Measurements from ENCODE around the gene UCK1. TPM values are rescaled to one million over a fixed set of nuclear protein-coding genes. Genes with fewer than 3 reads are reported as not detected.

Gene UCK1
- total and polyA plus RNA-seq, 2 of the 4 experiments (the other 2 are of a cell fraction) = 17.9 to 21.4 TPM

GRCh38 chr9:131557855-131558548 is 26.9 kb upstream of the UCK1 start:
- 82% methylated on average over 15 of the region's 25 CpGs; no CpG with 5 or more reads in 1 of the 2 experiments for WGBS, 2 experiments (ENCODE audit: extremely low coverage in 2 of 2, insufficient read length in 1 of 2)
- H3K23ac ChIP-seq (ENCODE audit: low read depth, low read length) = no peak overlapping the region
- no peak overlapping the region for H2BK15ac ChIP-seq (ENCODE audit: low read depth, low read length)
- no peak overlapping the region for H3K14ac ChIP-seq (replicated peaks; ENCODE audit: low read depth, low read length)
- no peak overlapping the region for H2AK9ac ChIP-seq (replicated peaks; ENCODE audit: low read depth, low read length, poor library complexity)
- no peak overlapping the region for H2BK120ac ChIP-seq (ENCODE audit: low read depth, low read length)
- no TSS peak for BruUV-seq (replicated peaks)
- H3K4me1 ChIP-seq (ENCODE audit: control insufficient read depth, insufficient read depth, low read length) = no peaks in the 10 kb centered on the region
- no peak overlapping the region for H3K27ac ChIP-seq (ENCODE audit: insufficient read depth, low read length)
- no peak overlapping the region for H3K9ac ChIP-seq (ENCODE audit: low read depth, low read length)
- no peak overlapping the region for H2AK5ac ChIP-seq (ENCODE audit: low read depth, low read length)
- no peak overlapping the region for H2BK20ac ChIP-seq (ENCODE audit: low read depth, low read length)
- H3K4ac ChIP-seq (ENCODE audit: low read depth, low read length) = no peak overlapping the region
- H3K9me3 ChIP-seq (ENCODE audit: control insufficient read depth, insufficient read depth, low read length) = peaks cover 16% of the 10 kb centered on the region
- no peaks in the 10 kb centered on the region for H3K9me1 ChIP-seq (ENCODE audit: insufficient read depth, low read length)
- H4K91ac ChIP-seq (ENCODE audit: insufficient read depth, low read depth, low read length) = no peak overlapping the region
- no peak for TF ChIP-seq ELK1 (IDR thresholded peaks at IDR 0.05; ENCODE audit: borderline replicate concordance, low read depth, low read length)
- no peak for TF ChIP-seq CHD1 (IDR thresholded peaks at IDR 0.05; ENCODE audit: low read depth, low read length)
- H2AFZ ChIP-seq (replicated peaks; ENCODE audit: low read length, poor library complexity) = no peak overlapping the region
- in situ Hi-C loops (cut with MboI; ENCODE audit: low sequenced_read_pairs) = no loop called here
- no peak overlapping the region for H2BK5ac ChIP-seq (ENCODE audit: low read depth, low read length, poor library complexity, severe bottlenecking)
- no peak overlapping the region for H3K18ac ChIP-seq (ENCODE audit: low read depth, low read length)
- H3K79me1 ChIP-seq (ENCODE audit: low read depth in 1 of 2, low read length in 2 of 2) = no peaks in the 10 kb centered on the region
- POLR2A ChIA-PET (ENCODE audit: unreplicated experiment) = no interaction called here
- ATAC-seq (ENCODE audit: low read depth) (no peak), DNase-seq (no peak)
- dilution Hi-C loops (cut with HindIII; ENCODE audit: low sequenced_read_pairs, unreplicated experiment) = no loop called here
- CTCF ChIA-PET = interaction anchor here (1.3 kb wide), 1 partner anchor 181 kb away, joined by 3 read pairs; no protein-coding TSS in a partner anchor
- H3K4me3 ChIP-seq (ENCODE audit: insufficient read depth, low read depth, low read length) = no peak overlapping the region
- intact Hi-C loops (cut with micrococcal nuclease) = no loop called here
- H3K36me3 ChIP-seq (ENCODE audit: control insufficient read depth, insufficient read depth, low read length) = no peaks in the 10 kb centered on the region
- H4K8ac ChIP-seq (ENCODE audit: low read depth in 2 of 2, low read length in 2 of 2) = no peak overlapping the region
- H4K20me1 ChIP-seq (ENCODE audit: insufficient read depth, low read length) = no peaks in the 10 kb centered on the region
- H3K4me2 ChIP-seq (ENCODE audit: low read depth, low read length) = no peak overlapping the region
- H3K27me3 ChIP-seq (ENCODE audit: control insufficient read depth, insufficient read depth, low read length) = peaks cover 32% of the 10 kb centered on the region
- no peak overlapping the region for H4K5ac ChIP-seq (ENCODE audit: low read depth, low read length)
- H3K56ac ChIP-seq (ENCODE audit: extremely low read depth, insufficient read depth, low read length) = no peak overlapping the region
